NCI-H510A treated with DMSO at 0.1 percent for 48 hours (cell line): Measurements from ENCODE around the gene FXR2.

ENCODE experiments used
- DNase-seq: peaks from one replicate; lab custom pipeline; 2025; lab: John Stamatoyannopoulos, UW

Gene FXR2

DNA sequence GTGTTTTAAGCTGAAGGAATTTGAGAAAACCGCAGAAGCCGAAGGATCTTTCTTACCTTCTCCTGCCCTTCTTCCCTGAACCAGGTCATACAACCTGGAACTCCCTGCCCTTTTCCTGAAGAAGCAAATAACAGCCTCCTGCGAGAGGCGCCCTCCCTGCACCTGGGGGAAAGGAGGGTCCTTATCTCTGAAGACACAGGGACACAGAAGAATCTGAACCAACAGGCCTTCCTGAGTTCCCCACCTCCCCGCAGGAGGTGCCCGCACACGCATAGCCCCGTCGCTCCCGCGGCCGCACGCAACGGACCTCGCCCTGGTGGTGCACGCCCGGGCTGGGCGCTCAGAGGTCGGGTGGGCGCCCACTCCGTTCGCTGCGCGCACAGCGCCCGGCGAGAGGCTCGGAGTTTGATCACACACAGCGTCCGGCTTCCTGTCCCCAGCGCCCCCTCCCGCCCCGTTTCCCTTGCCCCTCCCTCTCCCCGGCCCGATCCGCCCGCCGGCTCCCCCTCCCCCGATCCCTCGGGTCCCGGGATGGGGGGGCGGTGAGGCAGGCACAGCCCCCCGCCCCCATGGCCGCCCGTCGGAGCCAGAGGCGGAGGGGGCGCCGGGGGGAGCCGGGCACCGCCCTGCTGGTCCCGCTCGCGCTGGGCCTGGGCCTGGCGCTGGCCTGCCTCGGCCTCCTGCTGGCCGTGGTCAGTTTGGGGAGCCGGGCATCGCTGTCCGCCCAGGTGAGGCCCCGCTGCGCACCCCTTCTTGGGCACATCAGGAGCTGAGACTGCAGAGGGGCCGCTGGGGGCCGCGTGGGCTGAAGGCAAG lies 65.9 kb downstream of the FXR2 start, which contains the start of gene TNFSF12:
TSS of gene TNFSF12 (plus strand) at position 474 of the 816 bp plus-strand sequence. CDS start at position 570, 96 bp downstream.
- DNase-seq, result no peak

DNA sequence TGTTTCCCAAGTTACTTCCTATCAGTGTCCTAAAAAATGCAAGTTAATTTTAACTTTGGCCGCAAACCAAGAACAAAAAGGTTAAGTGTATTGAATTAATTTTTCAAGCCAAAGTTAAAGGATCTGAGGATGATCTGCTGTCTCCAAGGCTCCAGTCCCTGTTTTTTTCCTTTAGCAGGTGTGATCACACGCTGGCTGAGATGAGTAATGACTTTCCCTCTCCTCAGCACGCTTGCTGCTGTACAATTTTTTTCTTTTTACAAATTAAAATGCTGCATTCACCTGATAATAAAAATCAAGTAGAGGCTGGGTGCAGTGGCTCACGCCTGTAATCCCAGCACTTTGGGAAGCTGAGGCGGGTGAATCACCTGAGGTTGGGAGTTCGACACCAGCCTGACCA lies 69.8 kb downstream of the FXR2 start:
- no peak for DNase-seq
